Measurements from ENCODE around the gene PROSER3. TPM values are rescaled to one million over a fixed set of nuclear protein-coding genes. Genes with fewer than 3 reads are reported as not detected.

PROSER3 gene
- total RNA-seq, 1 experiment from 2014 or later = 37.3 TPM

DNA sequence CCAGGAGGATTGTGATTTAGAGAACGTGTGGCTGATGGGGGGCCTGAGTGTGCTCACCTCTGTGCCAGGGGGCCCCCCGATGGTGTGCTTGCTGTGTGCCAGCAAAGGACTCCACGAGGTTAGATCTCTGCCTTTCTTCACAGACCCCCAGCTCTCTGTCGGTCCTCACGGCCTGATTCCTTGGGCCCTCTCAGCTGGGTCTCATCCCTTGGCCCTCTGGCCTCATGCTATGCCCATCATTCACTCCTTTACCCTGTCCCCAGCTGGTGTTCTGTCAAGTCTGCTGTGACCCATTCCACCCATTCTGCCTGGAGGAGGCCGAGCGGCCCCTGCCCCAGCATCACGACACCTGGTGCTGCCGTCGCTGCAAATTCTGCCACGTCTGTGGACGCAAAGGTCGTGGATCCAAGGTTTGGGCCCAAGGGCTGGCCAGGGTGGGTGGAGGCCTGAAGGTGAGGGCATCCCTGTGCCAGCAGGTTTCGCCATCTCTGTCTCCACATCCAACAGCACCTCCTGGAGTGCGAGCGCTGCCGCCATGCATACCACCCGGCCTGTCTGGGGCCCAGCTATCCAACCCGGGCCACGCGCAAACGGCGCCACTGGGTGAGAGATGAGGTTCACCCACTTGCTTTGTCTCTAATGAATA lies 32.6 kb upstream of the PROSER3 start:
- Mint-ChIP-seq H3K4me3 (ENCODE audit: unreplicated experiment) (no peak overlapping the region), H3K27me3 (ENCODE audit: insufficient read depth, unreplicated experiment) (no peaks in the 10 kb centered on the region), H3K36me3 (ENCODE audit: insufficient read depth, unreplicated experiment) (peaks cover 93% of the 10 kb centered on the region), H3K9me3 (ENCODE audit: unreplicated experiment) (no peaks in the 10 kb centered on the region), H3K27ac (ENCODE audit: low read depth, unreplicated experiment) (peak overlapping the region; percentile 53), H3K4me1 (ENCODE audit: insufficient read depth, unreplicated experiment) (peaks cover under 1% of the 10 kb centered on the region)
- POLR2A ChIA-PET = no interaction called here
- TF ChIP-seq, protein P1, sequence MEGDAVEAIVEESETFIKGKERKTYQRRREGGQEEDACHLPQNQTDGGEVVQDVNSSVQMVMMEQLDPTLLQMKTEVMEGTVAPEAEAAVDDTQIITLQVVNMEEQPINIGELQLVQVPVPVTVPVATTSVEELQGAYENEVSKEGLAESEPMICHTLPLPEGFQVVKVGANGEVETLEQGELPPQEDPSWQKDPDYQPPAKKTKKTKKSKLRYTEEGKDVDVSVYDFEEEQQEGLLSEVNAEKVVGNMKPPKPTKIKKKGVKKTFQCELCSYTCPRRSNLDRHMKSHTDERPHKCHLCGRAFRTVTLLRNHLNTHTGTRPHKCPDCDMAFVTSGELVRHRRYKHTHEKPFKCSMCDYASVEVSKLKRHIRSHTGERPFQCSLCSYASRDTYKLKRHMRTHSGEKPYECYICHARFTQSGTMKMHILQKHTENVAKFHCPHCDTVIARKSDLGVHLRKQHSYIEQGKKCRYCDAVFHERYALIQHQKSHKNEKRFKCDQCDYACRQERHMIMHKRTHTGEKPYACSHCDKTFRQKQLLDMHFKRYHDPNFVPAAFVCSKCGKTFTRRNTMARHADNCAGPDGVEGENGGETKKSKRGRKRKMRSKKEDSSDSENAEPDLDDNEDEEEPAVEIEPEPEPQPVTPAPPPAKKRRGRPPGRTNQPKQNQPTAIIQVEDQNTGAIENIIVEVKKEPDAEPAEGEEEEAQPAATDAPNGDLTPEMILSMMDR (IDR thresholded peaks at IDR 0.05; ENCODE audit: unreplicated experiment) = no peak
- no peak for DNase-seq (ENCODE audit: unreplicated experiment)
- intact Hi-C loops (cut with micrococcal nuclease) = no loop called here
- CTCF ChIA-PET = no interaction called here
- no TSS peak for BruUV-seq (replicated peaks)

DNA sequence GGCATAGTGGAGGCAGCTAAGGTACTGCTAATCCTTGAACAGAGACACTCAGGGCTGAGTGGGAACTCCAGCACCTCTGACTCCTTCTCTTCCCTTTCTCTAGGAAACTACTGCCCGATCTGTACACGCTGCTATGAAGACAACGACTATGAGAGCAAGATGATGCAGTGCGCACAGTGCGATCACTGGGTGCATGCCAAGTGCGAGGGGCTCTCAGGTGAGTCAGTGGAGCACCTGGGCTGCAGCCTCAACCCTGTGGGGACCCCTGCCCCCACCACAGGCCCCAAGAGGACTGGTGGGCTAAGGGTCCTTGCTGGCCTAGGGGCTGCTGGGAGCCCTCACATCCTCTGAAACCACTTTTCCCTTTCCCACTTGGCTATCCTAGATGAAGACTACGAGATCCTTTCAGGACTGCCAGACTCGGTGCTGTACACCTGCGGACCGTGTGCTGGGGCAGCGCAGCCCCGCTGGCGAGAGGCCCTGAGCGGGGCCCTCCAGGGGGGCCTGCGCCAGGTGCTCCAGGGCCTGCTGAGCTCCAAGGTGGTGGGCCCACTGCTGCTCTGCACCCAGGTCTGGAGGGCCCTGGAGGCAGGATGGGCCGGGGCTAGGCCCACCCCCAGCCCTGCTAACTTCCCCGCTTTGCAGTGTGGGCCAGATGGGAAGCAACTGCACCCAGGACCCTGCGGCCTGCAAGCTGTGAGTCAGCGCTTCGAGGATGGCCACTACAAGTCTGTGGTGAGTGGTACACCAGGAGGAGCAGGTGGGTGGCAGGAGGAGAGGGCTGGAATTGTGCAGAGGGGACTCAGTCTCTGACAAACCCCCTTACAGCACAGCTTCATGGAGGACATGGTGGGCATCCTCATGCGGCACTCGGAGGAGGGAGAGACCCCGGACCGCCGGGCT lies 30.7 kb upstream of the PROSER3 start:
- H3K27ac Mint-ChIP-seq (ENCODE audit: low read depth, unreplicated experiment) = no peak overlapping the region
- ChIA-PET POLR2A (interaction anchor here (1.1 to 1.2 kb wide), 2 partner anchors 13 to 18 kb away, joined by 4 to 5 read pairs; partner anchors contain the start of genes PSENEN and U2AF1L4), CTCF (interaction anchor here (0.6 to 0.7 kb wide), 2 partner anchors 178 to 180 kb away, joined by 3 read pairs; no protein-coding TSS in a partner anchor)
- no peak for DNase-seq (ENCODE audit: unreplicated experiment)
- intact Hi-C loops (cut with micrococcal nuclease) = no loop called here
- no peaks in the 10 kb centered on the region for H3K27me3 Mint-ChIP-seq (ENCODE audit: insufficient read depth, unreplicated experiment)
- H3K36me3 Mint-ChIP-seq (ENCODE audit: insufficient read depth, unreplicated experiment) = peaks cover 85% of the 10 kb centered on the region
- TF ChIP-seq, protein P1 (IDR thresholded peaks at IDR 0.05; ENCODE audit: unreplicated experiment) = no peak
- no peak overlapping the region for H3K4me3 Mint-ChIP-seq (ENCODE audit: unreplicated experiment)
- H3K4me1 Mint-ChIP-seq (ENCODE audit: insufficient read depth, unreplicated experiment) = no peaks in the 10 kb centered on the region
- BruUV-seq (replicated peaks) = no TSS peak
- no peaks in the 10 kb centered on the region for H3K9me3 Mint-ChIP-seq (ENCODE audit: unreplicated experiment)

DNA sequence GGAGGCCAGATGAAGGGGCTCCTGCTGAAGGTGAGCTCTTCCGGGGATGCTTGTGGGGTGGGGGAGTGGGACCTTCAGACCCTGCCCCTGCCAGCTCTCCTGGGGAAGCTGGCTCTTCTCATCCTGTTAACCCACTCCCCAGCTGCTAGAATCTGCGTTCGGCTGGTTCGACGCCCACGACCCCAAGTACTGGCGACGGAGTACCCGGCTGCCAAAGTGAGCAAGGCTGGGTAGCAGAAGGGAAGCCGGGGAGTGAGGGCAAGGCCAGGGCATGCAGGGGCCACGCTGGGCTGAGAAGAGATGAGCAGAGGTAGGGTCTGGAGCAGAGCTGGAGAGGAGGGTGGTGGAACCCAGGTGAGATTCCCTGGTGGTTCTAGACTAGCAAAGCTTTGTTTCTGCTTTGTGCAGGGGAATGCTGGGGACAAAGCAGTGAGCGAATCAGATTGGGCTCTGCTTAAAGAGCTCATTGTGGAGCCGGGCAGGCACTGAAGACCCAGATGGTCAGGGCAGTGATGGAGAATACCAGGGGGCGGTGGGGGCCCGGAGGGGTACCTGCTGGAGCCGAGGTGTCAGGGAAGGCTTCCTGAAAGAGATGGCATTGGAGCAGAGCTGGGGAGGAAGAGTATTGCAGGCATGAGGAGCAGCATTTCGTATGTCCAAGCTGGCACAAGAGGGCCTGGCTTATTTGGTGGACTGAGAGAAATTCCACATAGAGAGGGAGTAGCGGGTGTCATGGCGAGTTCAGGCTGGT lies 29.8 kb upstream of the PROSER3 start:
- CTCF ChIA-PET = interaction anchor here (0.5 to 0.7 kb wide), 3 partner anchors 179 to 286 kb away, joined by 3 read pairs; no protein-coding TSS in a partner anchor

More for the DNA sequence above, 29.8 kb upstream of the PROSER3 start:
- no peaks in the 10 kb centered on the region for H3K27me3 Mint-ChIP-seq (ENCODE audit: insufficient read depth, unreplicated experiment)
- H3K4me1 Mint-ChIP-seq (ENCODE audit: insufficient read depth, unreplicated experiment) = no peaks in the 10 kb centered on the region
- H3K9me3 Mint-ChIP-seq (ENCODE audit: unreplicated experiment) = no peaks in the 10 kb centered on the region
- H3K27ac Mint-ChIP-seq (ENCODE audit: low read depth, unreplicated experiment) = peak overlapping the region; percentile 4
- POLR2A ChIA-PET = interaction anchor here (1.1 to 1.2 kb wide), 2 partner anchors 12 to 17 kb away, joined by 4 to 5 read pairs; partner anchors contain the start of genes PSENEN and U2AF1L4
- TF ChIP-seq, protein P1 (IDR thresholded peaks at IDR 0.05; ENCODE audit: unreplicated experiment) = no peak
- no peak overlapping the region for H3K4me3 Mint-ChIP-seq (ENCODE audit: unreplicated experiment)
- DNase-seq (ENCODE audit: unreplicated experiment) = no peak
- BruUV-seq (replicated peaks) = no TSS peak
- peaks cover 78% of the 10 kb centered on the region for H3K36me3 Mint-ChIP-seq (ENCODE audit: insufficient read depth, unreplicated experiment)
- intact Hi-C loops (cut with micrococcal nuclease) = no loop called here
